Activated CD4-positive, alpha-beta T cell treated with anti-CD3 and anti-CD28 coated beads for 1 hour (primary cell): ENCODE measurements around the gene CD226.
"Not testable (repeated sequence)": the region's sequence is repeated elsewhere in the genome, so short reads cannot be mapped to it uniquely, and the experiment has no call there.

Experiments
- DNase-seq: peaks from one replicate; pipeline ENCODE4 v3.0.0-alpha.2; 2020

Gene CD226

DNA sequence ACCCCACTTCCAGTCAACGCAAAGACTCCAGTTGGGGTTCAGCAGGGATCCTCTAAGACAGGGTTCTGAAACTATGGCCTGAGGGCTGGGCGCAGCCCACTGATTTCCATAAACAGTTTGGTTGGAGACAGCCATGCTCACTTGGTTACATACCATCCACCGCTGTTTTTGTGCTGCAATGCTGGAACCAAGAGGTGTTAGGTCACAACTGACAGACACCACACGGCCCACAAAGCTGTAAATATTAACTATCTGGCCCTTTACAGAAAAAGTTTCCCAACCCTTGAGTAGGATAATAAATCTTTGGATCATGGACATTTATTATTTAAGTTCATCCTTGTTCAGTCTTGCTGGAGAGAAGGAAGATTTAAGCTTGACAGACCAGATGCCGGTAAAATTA lies 8.4 kb upstream of the CD226 start:
- DNase-seq, result no peak

DNA sequence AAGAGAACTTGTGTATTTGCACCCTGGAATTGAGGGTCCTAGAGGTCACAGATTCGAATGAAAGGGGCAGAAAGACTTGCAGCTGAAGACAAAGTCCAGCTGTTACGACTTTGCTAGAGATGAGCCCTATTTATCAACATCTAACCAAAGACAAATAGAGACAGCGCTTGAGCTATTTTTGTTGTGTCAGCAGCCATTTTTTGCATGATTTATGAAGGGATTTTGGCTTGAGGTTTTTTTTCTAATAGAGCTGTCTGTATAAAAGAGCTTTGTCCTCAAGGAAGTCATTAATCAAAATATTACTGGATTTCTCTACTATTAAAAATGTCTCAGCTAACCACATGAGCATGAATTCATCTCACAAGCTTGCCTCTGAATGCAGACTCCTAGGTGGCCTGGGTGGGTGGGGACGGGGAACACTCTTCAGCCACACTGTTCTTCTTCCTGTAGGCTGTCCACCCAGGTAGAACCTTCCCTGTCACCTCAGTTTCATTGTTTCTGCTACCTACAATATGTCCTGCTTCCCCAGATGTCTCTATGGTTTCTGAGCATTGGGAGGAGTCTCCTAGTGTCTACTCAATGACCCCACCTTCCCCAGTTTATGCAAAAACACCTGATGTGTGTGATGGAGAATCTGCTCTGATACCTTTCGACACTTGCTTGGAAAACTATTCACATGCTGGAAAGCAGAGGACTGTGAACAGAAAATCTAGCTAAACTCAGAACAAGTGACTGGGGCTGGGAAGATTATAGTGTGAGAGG lies 7.2 kb upstream of the CD226 start:
- no peak for DNase-seq

DNA sequence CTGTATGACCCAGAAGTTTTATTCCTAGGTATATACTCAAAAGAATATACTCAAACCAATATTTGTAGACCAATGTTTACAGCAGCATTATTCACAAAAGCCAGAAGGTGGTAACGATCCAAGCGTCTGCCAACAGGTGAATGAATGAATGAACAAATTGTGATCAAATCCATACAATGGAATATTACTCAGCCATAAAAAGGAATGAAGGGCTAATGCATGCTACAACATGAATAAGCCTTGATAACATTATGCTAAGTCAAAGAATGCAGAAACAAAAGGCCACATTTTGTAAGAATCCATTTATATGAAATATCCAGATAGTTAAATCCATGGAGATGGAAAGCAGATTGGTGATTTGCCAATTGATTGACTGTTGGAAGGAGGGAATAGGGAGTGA lies 5.5 kb upstream of the CD226 start:
- no peak for DNase-seq

DNA sequence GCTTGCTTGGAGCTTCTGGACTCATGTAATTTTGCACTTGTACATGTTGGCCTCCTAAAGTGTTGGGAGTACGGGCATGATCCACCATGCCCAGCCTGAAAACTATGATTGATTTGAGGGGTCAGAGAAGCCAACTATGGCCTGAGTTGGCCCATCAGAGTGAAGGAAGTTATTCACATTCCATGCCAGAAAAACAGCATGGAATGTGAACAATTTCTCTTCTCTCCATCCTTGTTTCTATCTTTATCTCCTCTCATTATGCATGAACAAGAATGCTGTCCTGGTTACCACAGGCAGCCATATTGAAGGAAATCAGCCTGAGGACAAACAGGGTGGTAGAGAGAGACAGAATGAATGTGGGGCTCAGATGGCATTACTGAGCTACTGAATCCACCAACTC lies 3.5 kb upstream of the CD226 start:
- no peak for DNase-seq

DNA sequence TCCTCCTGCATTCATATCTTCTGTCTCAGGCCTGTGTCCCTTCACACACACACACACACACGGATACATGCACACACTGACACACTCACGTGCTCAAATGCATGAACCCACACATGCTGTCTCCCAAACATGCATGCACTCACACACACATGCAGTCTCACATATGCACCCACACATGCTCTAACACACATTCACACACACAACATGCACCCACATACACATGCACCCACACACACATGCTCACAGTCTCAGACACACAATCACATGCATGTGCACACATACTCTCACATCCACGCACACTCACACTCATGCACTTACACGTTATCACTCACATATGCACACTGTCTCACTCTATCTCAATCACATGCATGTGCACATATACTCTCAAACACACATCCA lies 1.9 kb upstream of the CD226 start:
- DNase-seq, result no peak

DNA sequence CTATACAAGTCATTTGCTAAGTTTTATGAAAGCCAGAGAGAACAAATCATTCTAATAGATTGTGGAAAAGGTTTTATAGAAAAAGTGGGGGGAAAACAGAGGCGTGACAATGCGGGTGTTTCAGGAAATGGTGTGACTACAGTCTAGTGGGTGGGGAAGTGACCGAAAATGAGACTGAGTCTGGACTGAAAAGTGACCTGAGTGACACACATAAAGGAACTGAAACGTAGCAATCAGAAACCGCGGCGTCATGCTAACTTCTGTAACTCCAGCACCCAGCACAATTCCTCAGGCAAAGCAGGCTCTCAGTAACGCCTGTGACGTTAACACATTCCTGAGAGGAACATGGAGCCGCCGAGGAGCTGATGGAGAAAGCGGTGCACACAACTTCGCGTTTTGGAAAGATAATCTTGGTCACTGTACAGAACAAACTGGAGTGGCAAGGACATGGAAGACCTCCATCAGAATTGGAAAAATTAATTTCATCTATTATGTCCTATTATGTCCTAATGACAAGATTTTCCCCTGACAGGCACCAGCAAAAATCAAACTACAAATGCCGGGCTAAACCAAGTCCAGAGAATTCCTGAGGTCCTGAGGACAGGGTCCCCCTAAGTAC lies 1.4 kb upstream of the CD226 start:
- DNase-seq, result no peak

DNA sequence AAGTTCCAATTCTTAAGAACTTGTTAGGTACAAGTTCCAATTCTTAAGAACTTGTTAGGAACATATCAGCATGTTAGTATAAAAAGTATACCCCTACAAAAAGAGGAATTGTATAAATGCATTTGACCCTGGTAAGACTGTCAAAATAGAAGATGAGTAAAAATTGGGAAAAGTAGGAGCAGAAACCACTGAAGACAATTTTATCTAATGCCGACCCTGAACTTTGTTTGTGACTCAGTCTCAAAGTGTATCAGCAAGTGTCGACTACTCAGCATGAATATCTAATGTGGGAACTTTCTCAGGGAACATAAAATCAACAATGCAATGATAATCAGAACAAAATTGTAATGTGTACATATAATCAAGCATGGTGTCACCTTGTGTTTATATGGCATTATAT lies 583 bp upstream of the CD226 start:
- no peak for DNase-seq

DNA sequence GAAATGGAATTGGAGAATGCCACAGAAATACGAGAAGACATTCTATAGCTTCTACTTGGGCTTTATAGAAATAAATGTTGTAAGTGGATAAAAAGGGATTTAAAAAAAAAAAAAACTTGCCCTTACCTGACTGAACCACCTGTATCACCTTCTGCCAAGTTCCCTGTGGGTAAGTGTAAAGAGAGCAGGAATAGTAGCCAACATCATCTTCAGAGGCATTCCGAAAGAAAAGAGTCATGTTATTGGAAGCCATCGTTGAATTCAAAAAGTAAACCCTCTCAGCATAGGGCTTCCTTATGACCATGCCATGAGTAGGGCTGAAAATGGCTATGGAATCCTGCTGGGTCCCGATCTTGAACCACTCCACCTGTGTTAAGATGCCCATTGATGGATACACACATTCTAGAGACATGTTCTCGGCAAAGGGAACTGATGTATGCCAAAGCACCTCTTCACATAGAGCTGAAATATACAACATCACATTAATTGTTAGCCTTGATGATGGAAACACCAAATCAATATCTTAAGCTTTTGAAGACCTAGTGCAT lies 991 bp downstream of the CD226 start:
- DNase-seq, result no peak

DNA sequence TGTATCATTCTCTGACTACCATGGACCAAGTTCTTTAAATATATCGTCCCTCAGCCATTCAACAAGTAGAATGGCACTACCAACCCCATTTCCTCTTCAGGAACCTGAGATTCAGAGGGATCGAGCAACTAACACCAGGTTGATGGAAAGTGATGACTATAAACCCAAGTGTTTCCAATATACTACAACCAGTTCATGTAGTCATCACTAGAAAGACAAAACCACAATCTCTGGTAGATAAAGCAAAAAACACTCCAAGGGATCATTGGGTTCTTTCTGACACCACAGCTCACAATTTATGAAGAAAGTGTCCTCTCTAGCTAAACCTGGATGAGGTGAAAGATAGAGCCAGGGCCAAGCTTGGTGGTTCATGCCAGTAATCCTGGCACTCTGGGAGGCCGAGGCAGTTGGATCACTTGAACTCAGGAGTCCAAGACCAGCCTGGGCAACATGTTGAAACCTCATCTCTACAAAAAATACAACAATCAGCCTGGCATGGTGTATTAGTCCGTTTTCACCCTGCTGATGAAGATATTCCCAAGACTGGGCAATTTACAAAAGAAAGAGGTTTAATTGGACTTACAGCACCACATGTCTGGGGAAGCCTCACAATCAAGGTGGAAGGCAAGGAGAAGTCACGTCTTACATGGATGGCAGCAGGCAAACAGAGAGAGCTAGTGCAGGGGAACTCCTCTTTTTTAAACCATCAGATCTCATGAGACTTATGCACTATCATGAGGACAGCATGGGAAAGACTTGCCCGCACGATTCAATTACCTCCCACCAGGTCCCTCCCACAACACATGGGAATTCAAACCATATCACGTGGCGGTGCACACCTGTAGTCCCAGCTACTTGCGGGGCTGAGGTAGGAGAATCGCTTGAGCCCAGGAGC lies 2.2 kb downstream of the CD226 start:
- no peak for DNase-seq

DNA sequence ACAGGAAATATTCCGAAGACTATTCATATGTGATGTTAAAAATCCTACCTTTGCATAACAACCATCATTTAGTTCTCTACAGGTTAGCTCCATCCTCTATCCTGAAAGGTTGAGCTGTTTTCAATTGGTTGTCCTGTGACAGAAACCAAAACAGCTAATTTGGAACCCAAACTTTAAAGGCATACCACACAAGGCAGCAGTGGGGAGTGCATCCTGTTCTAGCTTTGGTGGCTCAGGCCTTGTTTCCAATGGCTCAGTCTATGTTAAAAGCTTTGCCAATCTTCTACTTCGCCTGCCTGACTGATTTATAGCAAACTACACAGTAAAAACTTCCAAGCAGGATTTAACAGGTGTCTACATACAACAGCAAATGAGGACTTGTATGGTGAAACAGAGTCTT lies 3.2 kb downstream of the CD226 start:
- DNase-seq, result no peak

DNA sequence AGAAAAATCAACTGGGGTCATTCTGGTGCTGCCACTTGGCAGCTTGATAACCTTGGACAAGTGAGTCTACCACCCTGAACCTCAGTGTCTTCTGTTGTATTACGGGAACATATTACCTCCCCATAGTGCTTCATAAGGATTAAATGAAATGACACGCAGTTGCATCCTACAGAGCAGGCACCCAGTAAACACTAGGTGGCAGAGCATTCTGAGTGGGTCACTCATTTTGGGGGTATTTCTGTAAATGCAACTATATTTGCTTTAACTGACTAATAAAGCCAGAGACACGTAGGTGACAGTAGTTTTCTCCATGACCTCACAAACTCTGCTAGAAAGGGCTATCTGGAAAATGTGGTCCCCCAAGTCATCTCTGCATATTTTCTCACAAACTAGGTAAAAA lies 4.7 kb downstream of the CD226 start:
- no peak for DNase-seq

DNA sequence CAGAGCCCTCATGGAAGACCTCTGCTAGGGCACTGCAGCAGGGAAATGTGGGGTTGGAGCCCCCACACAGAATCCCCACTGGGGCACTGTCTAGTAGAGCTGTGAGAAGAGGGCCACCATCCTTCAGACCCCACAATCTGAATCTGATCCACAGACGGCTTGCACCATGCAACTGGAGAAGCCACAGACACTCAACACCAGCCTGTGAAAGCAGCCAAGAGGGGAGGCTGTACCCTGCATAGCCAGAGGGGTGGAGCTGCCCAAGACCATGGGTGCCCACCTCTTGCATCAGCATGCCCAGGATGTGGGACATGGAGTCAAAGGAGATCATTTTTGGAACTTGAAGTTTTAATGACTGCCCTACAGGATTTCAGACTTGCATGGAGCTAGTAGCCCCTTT lies 6.5 kb downstream of the CD226 start:
- no peak for DNase-seq

DNA sequence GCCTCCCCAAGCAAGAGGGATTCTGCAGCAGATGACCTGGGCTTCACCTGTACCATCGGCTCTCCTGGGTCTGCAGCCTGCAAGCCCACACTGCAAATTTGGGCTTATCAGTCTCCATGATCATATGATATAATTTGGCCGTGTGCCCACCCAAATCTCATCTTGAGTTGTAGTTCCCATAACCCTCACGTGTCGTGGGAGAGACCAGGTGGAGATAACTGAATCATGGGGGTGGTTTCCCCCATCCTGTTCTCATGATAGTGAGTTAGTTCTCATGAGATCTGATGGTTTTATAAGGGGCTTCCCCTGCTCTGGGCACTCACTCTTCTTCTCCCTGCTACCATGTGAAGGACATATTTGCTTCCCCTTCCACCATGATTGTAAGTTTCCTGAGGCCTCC lies 7.9 kb downstream of the CD226 start:
- DNase-seq, result not testable (repeated sequence)

DNA sequence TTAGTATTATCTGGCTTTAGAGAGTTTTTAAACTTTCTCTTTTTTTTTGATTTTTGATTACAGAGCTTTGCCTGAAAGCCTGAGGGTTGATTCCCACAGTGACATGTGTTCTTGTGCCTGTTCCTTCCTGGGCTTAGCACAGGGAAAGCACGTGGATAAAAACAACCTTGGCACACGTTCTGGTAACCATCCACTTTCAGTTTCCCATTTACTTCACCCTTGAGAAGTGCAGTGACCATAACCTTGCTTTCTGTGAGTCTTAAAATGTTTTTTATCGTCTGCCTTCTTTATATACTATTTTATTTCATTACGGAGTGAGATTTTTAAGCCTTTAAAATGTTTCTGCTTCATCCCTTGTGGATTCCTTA lies 11.5 kb downstream of the CD226 start:
- no peak for DNase-seq

DNA sequence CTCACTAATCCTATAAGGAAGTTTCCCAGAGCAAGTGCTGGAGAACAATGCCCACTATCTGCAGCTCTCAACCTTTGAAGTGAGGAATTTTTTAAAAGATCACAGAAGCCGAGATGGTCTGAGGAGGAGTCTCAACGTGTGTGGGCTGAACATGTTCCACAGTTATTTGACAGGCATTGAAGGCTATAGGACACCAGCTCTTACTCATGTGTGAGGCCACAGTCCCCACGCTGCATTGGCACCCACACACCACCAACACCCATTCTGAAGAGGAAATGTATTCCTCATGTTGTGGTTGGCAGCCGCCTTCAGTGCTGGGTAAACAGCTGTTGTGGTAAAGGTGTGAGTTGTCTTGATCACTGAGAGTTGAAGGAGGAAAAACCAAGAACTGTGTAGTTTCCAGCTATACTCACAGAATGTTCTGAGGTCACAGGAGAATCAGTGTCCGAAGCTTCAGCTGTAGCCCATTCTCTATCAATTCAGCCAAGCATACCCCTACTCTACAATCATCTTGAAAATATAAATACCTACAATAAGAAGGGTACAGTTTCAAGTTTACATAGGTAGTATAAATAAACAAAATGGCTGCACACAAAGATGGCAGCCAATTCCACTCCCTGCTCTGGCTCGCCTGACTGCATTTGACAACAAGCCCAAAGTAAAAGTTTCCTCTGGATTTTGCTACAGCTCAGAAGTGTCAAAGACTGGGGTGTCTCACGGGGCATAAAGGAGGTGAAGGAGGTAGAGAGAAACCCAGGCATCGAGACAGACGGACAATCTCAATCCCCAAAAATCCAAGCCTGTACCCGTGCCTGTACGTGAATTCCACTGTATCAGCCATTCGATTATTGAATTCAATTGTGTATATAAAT lies 12.1 kb downstream of the CD226 start:
- DNase-seq, result peak; percentile 72

DNA sequence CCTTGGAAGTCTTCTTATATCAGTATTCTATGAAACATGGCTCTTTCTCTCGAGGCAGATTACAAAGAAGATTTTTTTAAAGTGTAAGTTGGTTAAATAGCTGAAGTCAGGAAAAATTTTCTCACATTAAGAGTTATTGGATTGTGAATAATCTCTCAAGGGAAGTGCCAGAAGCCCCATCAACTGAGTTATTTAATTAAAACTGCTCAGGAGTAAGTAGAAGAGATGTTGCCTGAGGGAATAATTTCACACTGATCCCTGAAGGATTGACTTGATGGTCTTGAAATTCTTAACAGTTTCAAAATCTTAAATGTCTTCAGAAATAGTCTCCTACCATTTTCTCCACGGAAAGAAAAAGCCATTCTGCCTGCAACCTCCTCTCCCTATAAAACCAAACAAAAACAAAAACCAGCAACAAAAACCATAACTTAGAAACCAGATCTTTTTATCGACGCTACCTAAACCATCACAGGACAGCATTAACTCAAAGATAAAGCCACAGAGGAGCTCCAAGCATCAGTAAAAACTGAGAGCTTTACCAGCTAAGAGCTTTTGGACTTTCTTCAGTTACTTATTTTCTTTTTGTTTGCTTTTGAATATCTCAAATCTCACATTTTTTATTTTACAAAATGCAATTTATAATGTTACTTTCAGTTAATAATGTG lies 12.9 kb downstream of the CD226 start:
- DNase-seq, result no peak

DNA sequence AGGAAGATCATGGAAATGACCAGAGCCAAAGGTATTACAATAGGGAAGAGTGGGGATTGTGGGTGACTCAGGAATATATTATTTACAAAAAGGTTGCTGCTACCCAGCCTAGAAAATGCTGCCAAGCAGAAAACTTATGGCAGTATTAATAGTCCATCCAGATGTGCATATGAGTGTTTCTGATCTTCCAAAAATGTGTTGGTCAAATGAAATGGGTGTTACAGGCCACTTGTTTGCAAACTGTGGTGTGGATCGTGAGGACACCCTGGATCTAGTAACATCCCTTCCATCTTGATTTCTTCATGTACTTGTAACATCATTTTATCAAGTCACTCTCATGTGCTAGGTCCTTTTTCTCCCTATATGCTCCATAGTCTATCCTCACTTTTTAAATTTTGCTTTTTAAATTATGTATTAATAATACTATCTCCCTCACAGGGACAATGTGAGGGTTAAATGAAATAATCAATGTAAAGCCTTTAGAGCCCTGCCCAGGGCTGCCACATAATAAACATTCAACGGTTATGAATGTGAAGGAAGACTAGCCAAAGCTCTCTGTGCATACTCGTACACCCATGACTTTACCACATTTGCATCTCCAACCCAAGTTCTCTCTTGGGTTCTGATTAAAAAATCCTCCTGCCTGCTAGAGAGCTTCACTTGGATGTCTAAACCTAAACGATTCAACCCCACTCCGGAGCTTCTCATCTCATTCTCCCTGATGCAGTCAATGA lies 18.5 kb downstream of the CD226 start:
- no peak for DNase-seq

DNA sequence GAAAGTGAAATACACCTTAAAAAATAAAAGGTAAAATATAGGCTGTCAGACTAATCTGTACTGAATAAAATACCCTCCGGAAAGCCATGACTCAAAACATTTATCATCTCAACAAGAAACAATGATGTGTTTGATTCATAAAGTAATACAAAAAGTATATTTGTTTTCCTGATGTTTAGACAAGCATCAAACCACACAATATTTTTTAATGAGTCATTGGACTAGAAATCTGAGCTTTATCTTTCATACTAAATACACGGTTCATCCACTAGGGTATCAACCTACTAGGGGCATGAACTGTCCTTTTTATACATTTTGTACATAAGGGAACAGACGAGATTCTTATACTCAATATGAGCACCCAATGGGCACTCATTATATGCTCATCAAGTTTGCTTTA lies 31.3 kb downstream of the CD226 start:
- no peak for DNase-seq

DNA sequence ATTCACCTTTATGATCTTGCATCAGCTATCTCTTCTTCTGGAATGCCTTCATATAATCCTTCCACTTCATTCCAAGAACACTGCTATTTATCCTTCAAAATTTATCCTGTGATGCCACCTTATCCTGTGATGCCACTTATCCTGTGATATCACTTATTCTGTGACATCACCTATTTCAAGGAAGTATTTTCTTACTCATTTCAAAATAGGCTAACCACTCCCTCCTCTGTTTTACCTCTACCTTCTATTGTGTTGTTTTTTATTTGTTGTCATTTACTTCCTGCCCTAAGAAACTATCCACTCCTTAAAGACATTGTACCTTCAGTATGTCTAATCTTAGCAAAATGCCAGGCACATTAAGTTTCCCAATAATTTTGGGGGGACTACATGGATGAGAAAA lies 38.8 kb downstream of the CD226 start:
- DNase-seq, result no peak

DNA sequence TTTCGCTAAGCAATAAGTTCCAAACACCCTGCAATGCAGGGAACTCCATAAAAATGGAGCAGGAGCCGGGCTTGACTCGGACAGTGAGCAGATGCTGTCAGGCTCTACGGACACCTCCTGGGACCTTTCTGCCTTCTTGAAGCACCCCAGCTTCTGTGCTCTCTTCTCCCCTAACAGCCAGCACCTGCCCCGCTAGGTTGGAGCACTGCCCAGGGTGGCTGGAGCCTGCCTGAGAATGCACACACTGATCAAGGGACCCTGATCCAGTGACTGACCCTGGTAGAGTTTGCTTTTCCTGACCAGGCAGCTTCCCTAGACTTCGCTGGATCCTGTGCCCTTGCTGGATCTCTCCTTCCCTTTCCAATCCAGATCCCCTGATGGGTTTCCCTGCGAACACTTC lies 40.9 kb downstream of the CD226 start:
- no peak for DNase-seq

DNA sequence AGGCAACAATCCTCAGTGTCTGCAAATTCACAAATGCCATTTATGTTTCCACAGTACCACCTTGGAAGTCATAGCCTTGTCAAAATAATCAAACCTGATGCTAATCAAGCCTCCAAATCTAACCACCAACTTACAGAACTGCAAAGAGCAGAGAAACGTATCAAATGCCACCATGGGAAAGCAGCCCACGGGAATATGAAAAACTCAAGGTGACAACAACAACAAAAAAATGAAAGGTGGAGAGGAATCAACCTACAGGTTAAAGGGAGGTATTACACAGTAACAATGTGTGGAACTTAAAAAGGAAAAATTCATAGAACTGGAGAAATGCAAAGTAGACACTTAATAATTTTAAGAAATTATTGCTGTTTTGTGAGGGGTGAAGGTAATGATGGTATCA lies 46.7 kb downstream of the CD226 start:
- no peak for DNase-seq
